ENCODE results near the gene HOMER3.

GRCh38 chr19:18924684-18925213, 16.3 kb downstream of the HOMER3 start:
- TF ChIP-seq CTCF (IDR thresholded peaks at IDR 0.05) (no peak), EZH2 (IDR thresholded peaks at IDR 0.05) (no peak), EZH2phosphoT487 (IDR thresholded peaks at IDR 0.05) (no peak)
